Kidney tubule cell (primary cell): ENCODE measurements around the gene CMYA5.
"Not testable (repeated sequence)": the region's sequence is repeated elsewhere in the genome, so short reads cannot be mapped to it uniquely, and the experiment has no call there.

ENCODE experiments used
- DNase-seq: peaks from one replicate; pipeline ENCODE4 v3.0.0-alpha.2; 2018; ENCODE audit warnings: low spot score

The CMYA5 gene

GRCh38 chr5:79689541-79690466 is at the start of gene CMYA5:
TSS of gene CMYA5 (plus strand) at chr5:79689836. CDS start at chr5:79689908, 72 bp downstream.
- DNase-seq: peak; percentile 32

- no peak for DNase-seq
Observed at GRCh38 chr5:79640571-79641055, 49.0 kb upstream of the CMYA5 start.

GRCh38 chr5:79641414-79641813 is 48.2 kb upstream of the CMYA5 start:
- no peak for DNase-seq

GRCh38 chr5:79642210-79642609 is 47.4 kb upstream of the CMYA5 start:
- no peak for DNase-seq

- peak; percentile 66 for DNase-seq
Observed at GRCh38 chr5:79653843-79654242, 35.8 kb upstream of the CMYA5 start.

GRCh38 chr5:79663212-79663611 is 26.4 kb upstream of the CMYA5 start:
- no peak for DNase-seq

GRCh38 chr5:79666758-79667157 is 22.9 kb upstream of the CMYA5 start:
- DNase-seq: no peak

GRCh38 chr5:79672392-79672791 is 17.2 kb upstream of the CMYA5 start:
- no peak for DNase-seq

GRCh38 chr5:79676354-79676753 is 13.3 kb upstream of the CMYA5 start:
- DNase-seq: not testable (repeated sequence)

GRCh38 chr5:79682102-79682501 is 7.5 kb upstream of the CMYA5 start:
- DNase-seq: not testable (repeated sequence)

GRCh38 chr5:79684782-79685181 is 4.9 kb upstream of the CMYA5 start:
- no peak for DNase-seq

- DNase-seq: peak; percentile 10
Observed at GRCh38 chr5:79685627-79686026, 4.0 kb upstream of the CMYA5 start.

- DNase-seq: peak; percentile 26
Observed at GRCh38 chr5:79686799-79687198, 2.8 kb upstream of the CMYA5 start.

GRCh38 chr5:79687889-79688288 is 1.7 kb upstream of the CMYA5 start:
- peak; percentile 42 for DNase-seq

GRCh38 chr5:79691007-79691406 is 1.4 kb downstream of the CMYA5 start:
- DNase-seq: no peak

GRCh38 chr5:79692596-79692995 is 3.0 kb downstream of the CMYA5 start:
- peak; percentile 59 for DNase-seq

- no peak for DNase-seq
Observed at GRCh38 chr5:79694183-79694582, 4.5 kb downstream of the CMYA5 start.

- DNase-seq: no peak
Observed at GRCh38 chr5:79694652-79695051, 5.0 kb downstream of the CMYA5 start.

- no peak for DNase-seq
Observed at GRCh38 chr5:79695526-79695925, 5.9 kb downstream of the CMYA5 start.

- DNase-seq: no peak
Observed at GRCh38 chr5:79697222-79698170, 7.9 kb downstream of the CMYA5 start.

GRCh38 chr5:79699763-79700400 is 10.2 kb downstream of the CMYA5 start:
- peak; percentile 25 for DNase-seq
